NCI-H146 treated with DMSO at 0.1 percent for 48 hours (cell line): ENCODE results near the gene UBE2D4.
"Not testable (repeated sequence)": the region's sequence is repeated elsewhere in the genome, so short reads cannot be mapped to it uniquely, and the experiment has no call there.

ENCODE experiments used
- DNase-seq: peaks from one replicate; lab custom pipeline; 2025; ENCODE audit not compliant: unreplicated experiment; lab: John Stamatoyannopoulos, UW

UBE2D4 gene

GRCh38 chr7:43960933-43961332 lies 34.7 kb downstream of the UBE2D4 start:
- no peak for DNase-seq

- DNase-seq, result not testable (repeated sequence)
These were observed 40.2 kb downstream of the UBE2D4 start for GRCh38 chr7:43966392-43966791.

DNA sequence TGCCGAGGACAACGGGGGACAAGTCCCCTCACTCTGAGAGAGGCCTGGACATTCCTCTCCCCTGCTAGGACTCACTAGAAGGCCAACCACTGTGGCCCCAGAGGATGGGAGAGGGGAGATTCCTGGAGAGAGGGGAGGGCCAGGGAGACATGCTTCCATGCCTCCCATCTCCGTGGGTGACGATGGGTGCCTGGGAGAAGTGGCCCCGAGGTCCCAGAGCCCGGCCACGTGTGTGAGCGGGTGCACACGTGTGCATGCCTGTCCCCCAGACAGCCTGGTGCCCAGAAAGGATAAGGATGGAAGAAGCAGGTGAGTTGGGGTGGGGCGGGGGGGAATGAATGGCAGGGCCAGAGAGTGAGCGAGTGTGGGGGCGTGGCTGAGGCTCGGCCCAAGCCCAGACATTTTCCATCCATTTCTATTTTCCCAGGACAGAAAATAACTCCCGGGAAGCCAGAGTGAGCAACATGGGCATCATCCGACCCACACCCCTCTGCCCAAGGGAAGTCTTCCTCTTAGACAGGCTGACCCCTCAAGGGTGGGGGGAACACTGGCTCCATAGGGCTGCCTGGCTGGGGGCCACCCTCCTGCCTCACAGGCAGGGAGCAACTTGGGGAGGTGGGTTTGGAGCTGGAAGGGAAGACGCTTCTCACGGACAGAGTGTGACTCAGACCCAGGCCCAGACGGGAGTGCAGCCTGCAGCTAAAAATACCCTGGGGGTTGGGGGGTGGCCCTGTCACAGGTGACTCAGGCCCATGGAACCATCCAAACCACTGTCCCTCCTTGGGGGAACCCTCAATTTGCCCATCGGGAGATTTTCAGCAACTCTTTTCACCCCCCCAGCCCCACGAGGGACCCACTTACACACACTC lies 42.2 kb downstream of the UBE2D4 start:
- DNase-seq, result not testable (repeated sequence)

DNA sequence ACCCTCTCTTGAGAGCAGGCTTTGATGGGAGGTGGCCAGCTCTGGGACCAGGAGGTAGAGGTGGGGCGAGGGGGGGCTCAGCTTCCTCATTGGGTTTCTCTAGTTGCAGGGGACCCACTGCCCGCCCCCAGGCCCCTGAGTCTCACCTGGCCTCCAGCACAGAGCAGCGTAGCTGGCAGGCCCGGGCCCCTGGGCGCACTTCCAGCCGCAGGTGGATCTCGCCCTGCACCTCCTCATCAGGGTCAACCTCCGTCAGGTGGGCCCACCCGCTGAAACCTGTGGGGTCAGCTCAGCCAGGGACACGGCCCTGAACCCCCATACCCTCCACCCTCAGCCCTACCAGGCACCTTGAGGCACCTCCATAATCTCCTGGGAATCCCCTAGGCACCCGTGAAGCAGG lies 43.4 kb downstream of the UBE2D4 start:
- DNase-seq, result not testable (repeated sequence)

- DNase-seq, result not testable (repeated sequence)
These were observed 44.5 kb downstream of the UBE2D4 start for GRCh38 chr7:43970698-43971097.

DNA sequence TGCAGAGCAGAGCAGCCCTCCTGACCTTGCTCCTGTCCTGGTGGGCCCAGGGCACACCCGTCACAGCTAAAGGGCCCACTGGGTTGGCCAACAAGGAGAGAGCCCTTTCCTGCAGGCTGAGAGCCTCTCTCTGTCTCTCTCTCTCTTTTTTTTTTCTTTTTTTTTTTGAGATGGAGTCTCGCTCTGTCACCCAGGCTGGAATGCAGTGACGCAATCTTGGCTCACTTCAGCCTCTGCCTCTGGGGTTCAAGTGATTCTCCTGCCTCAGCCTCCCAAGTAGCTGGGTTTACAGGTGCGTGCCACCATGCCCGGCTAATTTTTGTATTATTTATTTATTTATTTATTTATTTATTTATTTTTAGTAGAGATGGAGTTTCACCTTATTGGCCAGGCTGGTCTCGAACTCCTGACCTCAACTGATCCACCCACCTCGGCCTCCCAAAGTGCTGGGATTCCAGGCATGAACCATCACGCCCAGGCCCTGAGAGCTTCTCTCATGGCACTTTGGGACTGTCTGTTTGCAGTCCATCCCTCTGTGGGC lies 47.9 kb downstream of the UBE2D4 start:
- not testable (repeated sequence) for DNase-seq

DNA sequence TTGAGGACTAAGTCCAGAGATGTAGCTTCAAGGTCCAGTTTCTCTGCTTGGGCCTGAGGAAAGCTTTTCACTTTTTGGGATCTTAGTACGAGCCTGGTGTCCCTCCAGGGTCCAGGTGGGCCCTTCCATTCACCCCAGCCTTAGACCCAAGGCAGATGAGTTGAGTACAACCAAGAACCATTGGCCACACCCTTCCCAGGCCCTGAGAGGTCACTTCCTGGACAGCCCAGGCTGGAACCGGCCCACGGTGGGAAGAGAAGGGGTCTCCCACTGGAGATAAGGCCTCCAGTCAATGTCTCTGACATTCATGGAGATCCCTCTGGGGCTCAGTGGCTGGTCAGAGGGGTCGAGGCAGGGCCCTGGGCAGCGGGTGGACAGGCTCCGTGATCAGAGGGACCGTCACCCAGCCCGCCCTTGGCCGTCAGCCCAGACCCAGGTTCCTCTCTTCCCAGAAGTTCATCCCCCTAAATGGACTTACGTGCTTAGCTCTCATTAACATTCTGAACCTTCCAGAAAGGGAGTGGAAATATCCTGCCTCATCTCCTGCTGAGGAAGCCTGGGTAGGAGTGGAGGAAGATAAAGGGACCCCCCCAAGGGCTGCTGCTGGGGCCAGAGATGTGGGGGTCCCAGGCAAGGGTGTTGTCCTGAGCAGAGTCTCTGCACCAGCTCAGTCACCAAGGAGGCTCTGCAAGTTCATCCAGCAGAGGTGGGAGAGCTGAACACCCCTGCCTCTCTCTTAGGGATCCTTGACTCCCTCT lies 48.7 kb downstream of the UBE2D4 start:
- not testable (repeated sequence) for DNase-seq

DNA sequence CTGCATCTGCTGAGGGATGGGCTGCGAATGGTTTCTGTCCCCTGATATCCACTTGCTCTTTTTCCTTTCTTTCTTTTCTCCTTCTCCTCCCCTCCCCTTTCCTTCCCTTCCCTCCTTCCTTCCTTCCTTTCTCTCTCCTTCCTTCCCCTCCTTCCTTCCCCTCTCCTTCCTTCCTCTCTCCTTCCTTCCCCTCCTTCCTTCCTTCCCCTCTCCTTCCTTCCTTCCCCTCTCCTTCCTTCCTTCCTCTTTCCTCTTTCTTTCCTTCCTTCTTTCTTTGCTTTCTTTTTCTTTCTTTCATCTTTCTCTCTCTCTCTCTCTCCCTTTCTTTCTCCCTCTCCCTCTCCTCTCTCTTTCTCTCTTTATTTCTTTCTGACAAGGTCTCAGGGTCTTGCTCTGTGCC lies 51.3 kb downstream of the UBE2D4 start:
- no peak for DNase-seq

DNA sequence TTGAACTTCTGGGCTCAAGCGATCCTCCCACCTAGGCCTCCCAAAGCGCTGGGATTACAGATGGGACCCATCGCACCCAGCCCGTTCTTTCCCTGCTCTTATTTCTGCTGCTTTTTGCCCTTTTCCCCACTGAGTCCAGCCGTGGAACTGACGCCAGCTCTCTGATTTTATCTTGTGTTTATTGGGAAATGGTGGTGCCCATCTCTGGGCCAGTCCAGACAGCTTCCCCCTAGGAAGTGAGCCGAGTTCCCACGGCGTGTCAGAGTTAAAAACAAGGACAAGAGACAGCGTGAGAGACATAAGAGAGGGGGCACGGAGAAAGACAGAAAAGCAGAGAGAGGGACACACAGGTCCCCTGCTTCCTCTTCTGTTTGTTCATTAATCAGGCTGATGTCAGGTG lies 51.9 kb downstream of the UBE2D4 start:
- not testable (repeated sequence) for DNase-seq

DNA sequence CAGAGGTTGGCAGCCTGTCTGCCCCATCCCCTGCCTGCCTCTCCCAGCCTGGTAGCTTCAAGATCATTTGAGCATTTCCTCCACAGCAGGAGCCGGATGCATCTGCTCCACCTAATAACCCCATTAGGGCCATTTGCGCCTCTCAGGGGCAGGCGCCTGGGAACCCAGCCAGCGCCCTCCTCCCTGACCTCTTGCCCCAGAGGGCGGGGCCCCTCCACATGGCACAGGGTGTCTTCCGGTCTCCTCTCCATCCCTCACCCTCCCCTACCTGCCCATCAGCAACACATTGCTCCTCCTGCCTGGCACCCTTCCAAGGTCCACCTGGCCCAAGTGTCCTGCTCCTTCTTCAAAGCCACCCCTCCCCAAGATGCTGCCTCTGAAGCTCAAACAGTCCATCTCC lies 56.6 kb downstream of the UBE2D4 start:
- not testable (repeated sequence) for DNase-seq

DNA sequence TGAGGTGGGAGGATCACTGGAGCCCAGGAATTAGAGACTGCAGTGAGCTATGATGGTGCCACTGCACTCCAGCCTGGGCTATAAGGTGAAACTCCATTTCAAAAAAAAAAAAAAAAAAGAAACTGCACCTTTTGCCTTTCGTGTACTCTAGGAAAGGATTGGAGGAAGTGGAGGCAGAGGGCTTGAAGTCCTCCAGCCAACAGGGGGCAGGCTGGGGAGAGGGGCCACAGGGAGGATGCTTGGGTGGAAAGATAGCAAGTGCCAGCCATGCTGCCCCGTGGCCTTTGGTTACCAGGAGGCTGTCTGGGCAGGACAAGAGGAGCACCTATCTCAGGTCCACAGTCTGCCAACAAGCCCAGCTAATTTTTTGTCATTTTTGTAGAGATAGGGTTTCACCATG lies 57.5 kb downstream of the UBE2D4 start:
- not testable (repeated sequence) for DNase-seq

DNA sequence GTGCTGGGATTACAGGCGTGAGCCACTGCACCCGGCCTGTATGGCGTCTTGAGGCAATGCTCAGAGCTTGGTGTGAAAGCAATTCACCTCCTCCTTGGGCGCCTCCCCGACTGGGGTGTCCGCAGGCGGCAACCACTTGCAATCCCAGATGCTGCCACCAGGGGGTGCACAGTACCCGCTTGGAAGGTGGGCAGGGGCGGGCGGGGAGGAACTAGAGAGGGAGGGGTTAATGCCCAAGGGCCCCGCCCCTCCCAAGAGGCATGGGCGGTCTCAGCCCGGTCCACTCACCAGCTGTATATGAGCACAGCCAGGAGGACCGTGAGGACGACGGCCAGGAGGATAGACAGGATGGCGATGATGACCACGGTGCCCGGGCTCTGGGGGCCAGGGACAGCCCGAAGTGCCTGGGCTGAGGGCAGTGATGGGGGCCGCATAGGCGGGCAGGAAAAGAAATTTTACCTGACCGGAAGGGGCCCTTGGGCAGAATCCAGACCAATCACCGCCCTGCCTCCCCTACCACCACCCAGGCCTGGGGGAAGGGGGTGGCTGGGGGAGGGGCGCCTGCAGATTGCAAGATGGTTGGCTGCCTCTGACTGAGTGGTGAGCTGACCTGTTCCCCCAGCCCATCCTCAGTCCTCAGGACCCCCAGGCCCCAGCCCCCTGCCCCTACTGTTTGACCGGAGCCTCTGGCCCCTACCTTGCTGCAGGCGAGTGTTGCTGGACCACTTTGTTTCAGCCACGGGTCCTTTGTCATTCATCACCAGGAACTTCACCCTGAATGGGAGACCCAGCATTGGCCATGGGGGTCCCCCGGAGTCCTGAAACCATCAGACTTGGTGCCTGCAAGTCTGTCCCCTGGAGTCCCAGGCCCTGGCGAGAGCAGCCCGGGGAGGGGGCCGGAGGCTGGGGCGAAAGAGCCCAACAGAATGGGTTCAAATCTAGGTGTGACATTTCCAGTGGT lies 59.9 kb downstream of the UBE2D4 start:
- DNase-seq, result peak; percentile 0

DNA sequence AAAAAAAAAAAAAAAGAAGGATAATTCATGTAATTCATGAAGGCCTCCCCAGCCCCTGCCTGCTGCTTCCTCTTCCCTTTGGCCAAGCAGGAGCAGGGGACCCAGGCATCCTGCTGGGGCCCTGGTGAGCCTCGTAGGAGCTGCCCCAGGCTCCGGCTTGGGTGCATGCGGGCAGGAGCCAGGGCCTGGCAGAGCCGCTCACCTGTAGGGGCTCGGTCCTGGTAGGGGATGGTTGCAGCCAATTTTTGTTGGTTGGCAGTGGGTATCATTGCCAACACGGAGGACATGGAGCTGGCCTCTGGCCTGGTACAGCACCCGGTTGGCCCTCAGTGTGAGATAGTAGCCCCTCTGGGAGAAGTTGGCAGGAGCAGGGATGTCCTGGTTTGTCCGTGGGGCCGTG lies 61.2 kb downstream of the UBE2D4 start:
- not testable (repeated sequence) for DNase-seq

DNA sequence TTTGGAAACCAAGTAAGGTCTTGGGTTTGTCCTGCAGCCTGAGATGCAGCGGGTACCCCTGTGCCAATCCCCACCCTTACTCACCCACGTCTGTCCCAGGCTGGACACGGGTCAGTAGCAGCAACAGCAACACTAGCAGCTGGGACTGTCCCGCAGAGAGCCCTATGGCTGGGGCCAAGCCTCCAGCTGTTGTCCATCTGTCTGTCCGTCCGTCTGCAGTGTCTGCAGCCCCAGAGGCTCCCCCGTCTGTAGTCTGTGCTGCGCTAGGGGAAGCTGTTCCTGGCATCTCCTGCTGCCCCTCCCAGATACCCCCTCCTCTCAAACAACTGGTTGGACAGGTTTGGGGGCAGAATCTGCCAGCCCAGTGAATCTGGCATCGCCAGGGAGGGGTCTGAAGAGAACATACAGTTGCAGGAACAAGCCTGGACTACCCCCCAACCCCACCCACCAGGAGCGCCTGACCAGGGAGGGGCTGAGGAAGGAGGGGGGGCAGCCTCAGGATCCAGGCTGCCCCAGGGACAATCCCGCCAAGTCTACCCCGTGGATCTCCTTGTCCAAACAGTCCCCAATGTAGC lies 63.9 kb downstream of the UBE2D4 start:
- not testable (repeated sequence) for DNase-seq

DNA sequence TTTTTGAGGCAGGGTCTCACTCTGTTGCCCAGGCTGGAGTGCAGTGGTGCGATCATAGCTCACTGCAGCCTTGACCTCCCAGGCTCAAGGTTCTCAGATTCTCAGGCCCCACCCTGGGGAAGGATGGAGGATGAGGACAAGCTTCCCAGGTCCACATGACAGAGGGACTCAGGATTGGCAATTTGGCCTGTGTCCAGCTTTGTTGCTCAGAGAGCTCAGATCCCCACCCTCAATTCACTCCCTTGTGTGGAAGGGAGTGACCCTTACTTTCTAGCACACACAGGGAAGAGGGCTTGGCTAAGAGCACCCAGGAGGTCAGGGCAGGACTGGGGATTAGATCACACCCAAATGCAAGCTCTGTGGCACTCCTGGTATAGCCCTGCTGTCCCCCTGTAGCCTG lies 64.6 kb downstream of the UBE2D4 start:
- not testable (repeated sequence) for DNase-seq

DNA sequence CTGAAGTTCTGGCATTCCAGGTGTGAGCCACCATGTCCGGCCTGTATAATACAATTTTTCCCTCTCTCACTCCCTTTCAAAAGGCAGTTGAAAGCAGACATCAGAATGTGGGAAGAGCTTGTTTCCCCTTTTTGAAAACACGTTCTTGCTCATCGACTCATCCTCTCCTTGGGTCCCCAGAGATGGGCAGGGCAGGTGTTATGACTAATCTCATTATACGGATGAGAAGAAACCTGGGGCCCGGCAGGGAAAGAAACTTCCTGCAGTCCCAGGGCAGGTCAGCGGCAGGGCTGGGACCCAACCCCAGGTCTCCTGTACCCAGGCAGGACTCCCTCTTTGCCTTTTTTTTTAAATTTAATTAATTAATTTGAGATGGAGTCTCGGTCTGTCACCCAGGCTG lies 66.7 kb downstream of the UBE2D4 start:
- not testable (repeated sequence) for DNase-seq

DNA sequence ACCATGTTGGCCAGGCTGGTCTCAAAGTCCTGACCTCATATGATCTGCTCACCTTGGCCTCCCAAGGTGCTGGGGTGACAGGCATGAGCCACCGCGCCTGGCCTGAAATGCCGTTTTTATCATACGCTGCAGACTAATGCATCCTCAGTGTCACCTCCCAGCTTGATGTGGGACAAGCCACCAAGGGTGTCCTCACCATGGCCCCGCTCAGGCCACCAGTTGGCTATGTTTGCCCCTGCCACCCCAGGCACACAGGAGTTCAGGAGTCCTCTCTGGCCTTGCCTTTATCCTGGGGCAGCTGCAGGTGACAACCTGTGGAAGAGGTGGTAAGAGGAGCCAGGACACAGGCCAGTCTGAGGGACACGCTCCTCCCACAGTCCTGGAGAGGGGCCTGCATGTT lies 68.4 kb downstream of the UBE2D4 start:
- DNase-seq, result not testable (repeated sequence)

DNA sequence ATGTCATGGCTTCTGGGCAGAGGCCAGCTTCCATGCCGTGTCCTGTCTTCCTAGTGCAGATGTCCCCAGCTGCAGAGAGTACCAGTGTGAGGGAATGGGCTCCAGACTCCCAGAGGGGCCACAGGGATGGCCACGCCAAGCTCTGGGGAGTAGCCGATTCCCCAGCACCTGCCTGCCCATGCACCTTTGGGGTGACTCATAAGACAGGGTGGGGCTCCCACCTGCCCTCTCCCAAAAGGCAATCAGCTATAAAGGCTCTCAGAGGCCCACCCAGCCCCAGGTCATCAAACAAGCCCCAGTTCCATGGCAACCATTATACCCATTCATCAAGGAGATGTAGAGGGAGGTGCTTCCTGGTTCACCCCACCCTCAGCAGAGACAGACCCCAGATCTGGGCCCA lies 71.3 kb downstream of the UBE2D4 start, which contains the start of gene SPDYE1:
SPDYE1 (plus strand) TSS at position 366 of the 400 bp plus-strand sequence. CDS start 2,053 bp downstream, outside the sequence.
- DNase-seq, result not testable (repeated sequence)
